Heart left ventricle (tissue), 16 donors: ENCODE measurements around the gene PSTPIP1. TPM values are rescaled to one million over a fixed set of nuclear protein-coding genes. Genes with fewer than 3 reads are reported as not detected.

ENCODE experiments used
- ATAC-seq, 4 donors: fragments of 200-7000 bp; cut with Tn5 transposase; one replicate each; pipeline ENCODE4 v1.9.1; 2020 to 2022; ENCODE audit warnings: moderate library complexity in 4 of 4, mild to moderate bottlenecking in 3 of 4, moderate number of reproducible peaks in 1 of 4
- DNase-seq, 5 donors: peaks; one replicate each; pipeline ENCODE4 v3.0.0-alpha.2; 2020
- H3K27ac ChIP-seq, 12 donors: fragments of 200-600 bp; sonication (generic) in 4 of 12; one replicate each; pipeline versions ENCODE4 v1.5.0 to v1.8.0; 2016 to 2022; ENCODE audit warnings: mild to moderate bottlenecking in 2 of 12
- H3K27me3 ChIP-seq, 9 donors: fragments of 200-600 bp; sonication (generic) in 2 of 9; one replicate each; pipeline versions ENCODE4 v1.5.1 to v1.8.0; 2016 to 2022; ENCODE audit warnings: mild to moderate bottlenecking in 3 of 9
- H3K36me3 ChIP-seq, 9 donors: fragments of 200-600 bp; sonication (generic) in 2 of 9; one replicate each; pipeline versions ENCODE4 v1.5.0 to v1.8.0; 2018 to 2022; ENCODE audit warnings: mild to moderate bottlenecking in 2 of 9
- H3K4me1 ChIP-seq, 12 donors: fragments of 200-600 bp; sonication (generic) in 4 of 12; one replicate each; pipeline versions ENCODE4 v1.5.0 to v1.8.0; 2016 to 2022; ENCODE audit warnings: mild to moderate bottlenecking in 3 of 12
- H3K4me3 ChIP-seq, 12 donors: fragments of 200-600 bp; sonication (generic) in 4 of 12; one replicate each; pipeline versions ENCODE4 v1.5.0 to v1.8.0; 2017 to 2022; ENCODE audit warnings: mild to moderate bottlenecking in 9 of 12, moderate library complexity in 4 of 12
- H3K9me3 ChIP-seq, 12 donors: fragments of 200-600 bp; sonication (generic) in 4 of 12; one replicate each; pipeline versions ENCODE4 v1.5.0 to v1.8.0; 2016 to 2022; ENCODE audit warnings: mild to moderate bottlenecking in 1 of 12
- CTCF ChIP-seq, 12 donors: fragments of 200-600 bp; sonication (generic) in 4 of 12; IDR thresholded peaks; one replicate each; pipeline versions ENCODE4 v1.5.0 to v1.8.0; 2018 to 2022; ENCODE audit warnings: antibody characterized with exemption in 12 of 12, mild to moderate bottlenecking in 5 of 12
- POLR2A ChIP-seq, 2 donors: fragments of 450-650 bp; IDR thresholded peaks; one replicate each; pipeline ENCODE4 v1.6.1; 2017; ENCODE audit warnings: antibody characterized with exemption in 2 of 2, mild to moderate bottlenecking in 2 of 2, moderate library complexity in 2 of 2
- WGBS, 4 donors: extraction: QIAGEN DNeasy Blood & Tissue Kit in 2 of 4; methylation state at CpG; one replicate each; pipeline versions ENCODE4 v1.1.5 to v1.1.7; 2013 to 2018; 5-methylcytosine and 5-hydroxymethylcytosine counted together
- intact Hi-C, 10 donors: fragments of 100-400 bp; cut with DNase I; formaldehyde crosslinking; loops; one replicate each; pipeline versions ENCODE4 v1.11.1 to v1.14.2; 2022
- polyA plus RNA-seq, 2 donors: library from polyadenylated mRNA; stranded (reverse); fragments of 200-250 nt; gene quantifications; one replicate each; pipeline ENCODE4 v1.2.3, GENCODE V29; 2013
- total RNA-seq, 9 donors: library from RNA; depleted of rRNA in 2 of 9; stranded (reverse); fragments of >200 nt in 2 of 9; fragmentation: NEBNext Ultra II Directional in 3 of 9; extraction: Animal tissue kit (Norgen Biotek cat#: 25700) in 3 of 9; gene quantifications; one replicate each; pipeline versions ENCODE4 v1.1.0 to v1.2.4, GENCODE V29; 2016 to 2023
- donor health status: ischemic (EF 13 %, LVEDD 7.1; RV severe dilation, severe dysfunction).
- donor health status: healthy with polysubstance abuse.
- donor health status: DM: no; HTN: yes; CAD: no.
- donor health status: DM: no; HTN: no; CAD: no.
- donor health status: ischemic (EF 25% LVEDD 6.9; RV normal size, moderate dysfunction).
- donor health status: ischemic (EF 25% LVEDD 5.7; RV mildly dilated, moderate dysfunction).
- donor health status: healthy.
- donor health status: DM: yes; HTN: yes; CAD: no.
- donor health status: ischemic (EF 35%, LVEDD 5.7; RV mildly dilated, moderate dysfunction).
- donor health status: nonischemic (EF 11% LVEDD 7.7; RV severe dilation, severe dysfunction).
- donor health status: DM: yes; HTN: yes; CAD: no.
- donor health status: PGD.
- donor health status: ischemic (EF 29% LVEDD 5.4; RV normal size, mild dysfunction).
- donor health status: nonischemic (EF 23%, LVEDD 6.1; RV moderate dilation, normal function).

The PSTPIP1 gene
- total and polyA plus RNA-seq, 11 donors: 1.3 to 17.2 (median 2.9) TPM

- peaks cover 0 to 14% (median 0%) of the 10 kb centered on the region in 12 donors for H3K4me1 ChIP-seq
- peak in 4 of 5 donors; percentile 6 to 36 (median 16) for DNase-seq
- 80 to 87% (median 83%) methylated on average over 12 to 13 of the region's 13 CpGs for WGBS, 4 donors
- no peak overlapping the region for H3K4me3 ChIP-seq
- peaks cover 0 to 55% (median 0%) of the 10 kb centered on the region in 9 donors for H3K36me3 ChIP-seq
- H3K9me3 ChIP-seq: no peaks in the 10 kb centered on the region
- H3K27me3 ChIP-seq: peaks cover 0 to 7% (median 0%) of the 10 kb centered on the region in 9 donors
- no peak for ATAC-seq
- no peak for TF ChIP-seq CTCF (IDR thresholded peaks at IDR 0.05)
- no peak for TF ChIP-seq POLR2A (IDR thresholded peaks at IDR 0.05)
- H3K27ac ChIP-seq: no peak overlapping the region
- intact Hi-C loops: no loop called here
Measured at GRCh38 chr15:77033729-77034671, 39.1 kb downstream of the PSTPIP1 start.

GRCh38 chr15:77034695-77035489, 40.0 kb downstream of the PSTPIP1 start:
- Histone ChIP-seq H3K4me1 (peaks cover 0 to 23% (median 0%) of the 10 kb centered on the region in 12 donors), H3K4me3 (no peak overlapping the region), H3K27ac (no peak overlapping the region), H3K27me3 (peaks cover 0 to 4% (median 0%) of the 10 kb centered on the region in 9 donors), H3K9me3 (peaks cover 0 to 6% (median 0%) of the 10 kb centered on the region in 12 donors), H3K36me3 (peaks cover 0 to 52% (median 0%) of the 10 kb centered on the region in 9 donors)
- TF ChIP-seq CTCF (IDR thresholded peaks at IDR 0.05) (peak; percentile 36 to 72 (median 60)), POLR2A (IDR thresholded peaks at IDR 0.05) (no peak)
- intact Hi-C loops: no loop called here
- peak; percentile 19 to 55 (median 29) for DNase-seq
- ATAC-seq: peak in 3 of 4 donors; percentile 8 to 31 (median 15)
- WGBS, 4 donors: 63 to 87% (median 74%) methylated on average over 5 to 14 of the region's 14 CpGs

- no peak overlapping the region for H3K4me3 ChIP-seq
- no peaks in the 10 kb centered on the region for H3K27me3 ChIP-seq
- 92 to 96% (median 93%) methylated on average over 9 of the region's 9 CpGs for WGBS, 4 donors
- intact Hi-C loops: no loop called here
- peaks cover 0 to 8% (median 0%) of the 10 kb centered on the region in 12 donors for H3K9me3 ChIP-seq
- peaks cover 0 to 28% (median 0%) of the 10 kb centered on the region in 12 donors for H3K4me1 ChIP-seq
- DNase-seq: peak in 4 of 5 donors; percentile 5 to 40 (median 20)
- no peak overlapping the region for H3K27ac ChIP-seq
- TF ChIP-seq CTCF (IDR thresholded peaks at IDR 0.05) (no peak), POLR2A (IDR thresholded peaks at IDR 0.05) (no peak)
- peaks cover 0 to 45% (median 0%) of the 10 kb centered on the region in 9 donors for H3K36me3 ChIP-seq
- no peak for ATAC-seq
Measured at GRCh38 chr15:77035584-77035983, 40.7 kb downstream of the PSTPIP1 start.
